ENCODE data around the gene SNED1.

Gene SNED1

DNA sequence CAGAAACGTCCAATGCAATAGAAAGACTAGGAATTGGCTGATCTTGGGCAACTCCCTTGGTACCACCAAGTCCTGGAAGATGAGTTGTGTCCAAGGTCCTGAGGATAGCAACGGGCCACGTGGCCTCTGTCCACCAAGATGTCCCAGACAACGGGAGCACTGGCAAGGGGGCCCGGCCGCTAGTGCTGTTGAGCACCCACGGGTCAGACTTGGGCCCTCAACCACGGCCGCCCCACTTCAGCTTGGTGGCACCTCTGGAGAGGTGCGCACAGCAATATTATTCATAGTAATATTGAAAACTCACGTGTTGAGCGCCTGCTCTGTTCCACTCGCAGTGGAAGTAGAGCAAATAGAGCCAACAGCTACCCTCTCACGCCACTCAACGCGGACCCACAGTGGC, 131.9 kb downstream of the SNED1 start:
- Histone ChIP-seq H3K36me3 (ENCODE audit: control insufficient read depth, low read length) (peaks cover 39% of the 10 kb centered on the region), H3K9me3 (ENCODE audit: control insufficient read depth, insufficient read depth, low read length) (no peaks in the 10 kb centered on the region), H3K4me3 (ENCODE audit: low read length) (no peak overlapping the region), H3K27me3 (ENCODE audit: control insufficient read depth, low read length) (no peaks in the 10 kb centered on the region), H3K4me2 (ENCODE audit: low read length) (no peak overlapping the region), H3K9me2 (replicated peaks; ENCODE audit: control insufficient read depth, low read length) (no peaks in the 10 kb centered on the region), H3K4me1 (ENCODE audit: control insufficient read depth, low read length) (no peaks in the 10 kb centered on the region), H4K20me1 (ENCODE audit: control insufficient read depth, insufficient read depth, low read depth, low read length) (no peaks in the 10 kb centered on the region), H3F3A (ENCODE audit: control insufficient read depth, insufficient read depth) (no peaks in the 10 kb centered on the region), H3K79me2 (ENCODE audit: control insufficient read depth, low read length) (no peaks in the 10 kb centered on the region), H3K27ac (ENCODE audit: low read depth, low read length) (no peak overlapping the region)
- TF ChIP-seq, protein P1, sequence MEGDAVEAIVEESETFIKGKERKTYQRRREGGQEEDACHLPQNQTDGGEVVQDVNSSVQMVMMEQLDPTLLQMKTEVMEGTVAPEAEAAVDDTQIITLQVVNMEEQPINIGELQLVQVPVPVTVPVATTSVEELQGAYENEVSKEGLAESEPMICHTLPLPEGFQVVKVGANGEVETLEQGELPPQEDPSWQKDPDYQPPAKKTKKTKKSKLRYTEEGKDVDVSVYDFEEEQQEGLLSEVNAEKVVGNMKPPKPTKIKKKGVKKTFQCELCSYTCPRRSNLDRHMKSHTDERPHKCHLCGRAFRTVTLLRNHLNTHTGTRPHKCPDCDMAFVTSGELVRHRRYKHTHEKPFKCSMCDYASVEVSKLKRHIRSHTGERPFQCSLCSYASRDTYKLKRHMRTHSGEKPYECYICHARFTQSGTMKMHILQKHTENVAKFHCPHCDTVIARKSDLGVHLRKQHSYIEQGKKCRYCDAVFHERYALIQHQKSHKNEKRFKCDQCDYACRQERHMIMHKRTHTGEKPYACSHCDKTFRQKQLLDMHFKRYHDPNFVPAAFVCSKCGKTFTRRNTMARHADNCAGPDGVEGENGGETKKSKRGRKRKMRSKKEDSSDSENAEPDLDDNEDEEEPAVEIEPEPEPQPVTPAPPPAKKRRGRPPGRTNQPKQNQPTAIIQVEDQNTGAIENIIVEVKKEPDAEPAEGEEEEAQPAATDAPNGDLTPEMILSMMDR (IDR thresholded peaks at IDR 0.05; ENCODE audit: low read depth, low read length, poor library complexity, severe bottlenecking) = no peak
- TF ChIP-seq EZH2phosphoT487 (IDR thresholded peaks at IDR 0.05; ENCODE audit: borderline replicate concordance, low read length) = no peak

DNA sequence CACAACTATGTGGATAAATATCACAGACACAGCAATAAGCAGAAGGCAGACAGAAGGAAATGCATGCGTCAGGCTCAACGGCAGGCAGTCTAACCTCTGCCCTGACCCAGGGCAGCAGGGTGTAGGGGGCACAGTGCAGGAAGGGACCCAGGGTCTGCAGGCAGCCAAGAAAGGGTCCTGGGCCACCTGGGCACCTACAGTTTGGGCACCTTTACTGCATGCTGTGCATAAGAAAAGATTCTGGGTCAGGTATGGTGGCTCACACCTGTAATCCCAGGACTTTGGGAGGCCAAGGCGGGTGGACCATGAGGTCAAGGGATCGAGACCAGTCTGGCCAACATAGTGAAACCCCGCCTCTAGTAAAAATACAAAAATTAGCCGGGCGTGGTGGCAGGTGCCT, 133.1 kb downstream of the SNED1 start:
- no peaks in the 10 kb centered on the region for H4K20me1 ChIP-seq (ENCODE audit: control insufficient read depth, insufficient read depth, low read depth, low read length)
- no peaks in the 10 kb centered on the region for H3K79me2 ChIP-seq (ENCODE audit: control insufficient read depth, low read length)
- H3K4me1 ChIP-seq (ENCODE audit: control insufficient read depth, low read length) = no peaks in the 10 kb centered on the region
- no peak overlapping the region for H3K27ac ChIP-seq (ENCODE audit: low read depth, low read length)
- no peaks in the 10 kb centered on the region for H3K9me2 ChIP-seq (replicated peaks; ENCODE audit: control insufficient read depth, low read length)
- H3F3A ChIP-seq (ENCODE audit: control insufficient read depth, insufficient read depth) = no peaks in the 10 kb centered on the region
- H3K36me3 ChIP-seq (ENCODE audit: control insufficient read depth, low read length) = peaks cover 38% of the 10 kb centered on the region
- TF ChIP-seq, protein P1 (IDR thresholded peaks at IDR 0.05; ENCODE audit: low read depth, low read length, poor library complexity, severe bottlenecking) = no peak
- no peak for TF ChIP-seq EZH2phosphoT487 (IDR thresholded peaks at IDR 0.05; ENCODE audit: borderline replicate concordance, low read length)
- H3K4me3 ChIP-seq (ENCODE audit: low read length) = no peak overlapping the region
- H3K9me3 ChIP-seq (ENCODE audit: control insufficient read depth, insufficient read depth, low read length) = no peaks in the 10 kb centered on the region
- H3K27me3 ChIP-seq (ENCODE audit: control insufficient read depth, low read length) = no peaks in the 10 kb centered on the region
- H3K4me2 ChIP-seq (ENCODE audit: low read length) = no peak overlapping the region

DNA sequence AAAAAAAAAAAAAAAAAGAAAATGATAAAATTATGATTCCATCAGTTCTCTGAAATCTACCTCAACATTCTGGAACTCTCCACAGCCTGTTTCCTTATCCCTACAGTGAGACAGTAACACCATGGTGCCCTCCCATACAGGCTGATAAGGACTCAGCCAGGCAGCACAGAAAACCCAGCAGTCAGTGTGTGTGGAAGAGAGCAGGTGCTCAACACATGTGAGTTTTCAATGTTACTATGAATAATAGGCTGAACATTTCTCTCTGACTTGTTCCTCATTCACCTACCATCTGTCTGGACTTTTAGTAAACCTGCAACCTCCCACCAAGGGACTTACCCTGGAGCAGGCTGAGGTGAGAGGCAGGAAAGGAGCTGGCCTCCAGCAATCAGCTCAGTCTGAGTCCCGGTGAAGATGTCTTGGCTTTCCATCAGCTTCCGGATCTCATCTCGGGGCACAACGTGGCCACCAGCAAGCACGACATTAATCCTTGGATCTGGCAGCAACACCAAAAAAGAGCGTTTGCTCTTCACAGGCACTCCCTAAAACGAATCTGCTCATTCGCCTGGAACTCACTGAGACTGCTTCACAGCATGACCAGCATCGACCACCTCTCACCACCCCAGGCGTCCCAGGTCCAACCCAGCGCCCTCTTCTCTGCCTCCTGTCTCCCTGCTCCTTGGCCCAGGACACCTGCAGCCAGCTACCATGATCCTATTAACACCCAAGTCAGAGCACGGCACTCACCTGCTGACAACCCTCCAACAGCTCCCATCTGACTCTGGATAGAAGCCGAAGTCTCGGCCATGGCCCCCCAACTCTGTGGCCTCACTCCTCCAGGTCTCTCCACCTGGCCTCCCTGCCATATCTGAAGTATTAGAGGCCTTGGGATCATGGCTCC, 134.4 kb downstream of the SNED1 start:
- Histone ChIP-seq H3K4me3 (ENCODE audit: low read length) (no peak overlapping the region), H3K9me2 (replicated peaks; ENCODE audit: control insufficient read depth, low read length) (no peaks in the 10 kb centered on the region), H3K27ac (ENCODE audit: low read depth, low read length) (no peak overlapping the region), H3K4me1 (ENCODE audit: control insufficient read depth, low read length) (no peaks in the 10 kb centered on the region), H3K27me3 (ENCODE audit: control insufficient read depth, low read length) (no peaks in the 10 kb centered on the region), H3F3A (ENCODE audit: control insufficient read depth, insufficient read depth) (no peaks in the 10 kb centered on the region), H3K79me2 (ENCODE audit: control insufficient read depth, low read length) (no peaks in the 10 kb centered on the region), H3K36me3 (ENCODE audit: control insufficient read depth, low read length) (peaks cover 35% of the 10 kb centered on the region), H3K4me2 (ENCODE audit: low read length) (no peak overlapping the region), H4K20me1 (ENCODE audit: control insufficient read depth, insufficient read depth, low read depth, low read length) (no peaks in the 10 kb centered on the region), H3K9me3 (ENCODE audit: control insufficient read depth, insufficient read depth, low read length) (no peaks in the 10 kb centered on the region)
- TF ChIP-seq, protein P1 (IDR thresholded peaks at IDR 0.05; ENCODE audit: low read depth, low read length, poor library complexity, severe bottlenecking) = no peak
- TF ChIP-seq EZH2phosphoT487 (IDR thresholded peaks at IDR 0.05; ENCODE audit: borderline replicate concordance, low read length) = no peak

All from DOHH2 (cell line).